GM23248 (cell line): ENCODE measurements around the gene CAMTA1. TPM values are rescaled to one million over a fixed set of nuclear protein-coding genes. Genes with fewer than 3 reads are reported as not detected.

ENCODE experiments used
- DNase-seq: peaks from one replicate; pipeline ENCODE4 v3.0.0-alpha.2; 2015
- H2AFZ ChIP-seq: fragments of 200-600 bp; sonication (generic); 2 replicates; pipeline ENCODE4 v1.6.1; 2016; ENCODE audit warnings: antibody characterized with exemption
- H3F3A ChIP-seq: fragments of 200-600 bp; sonication (generic); 2 replicates; pipeline ENCODE4 v1.6.1; 2016; ENCODE audit warnings: mild to moderate bottlenecking, antibody characterized with exemption, mixed run types; ENCODE audit not compliant: insufficient read depth
- H3K27ac ChIP-seq: fragments of 200-600 bp; sonication (generic); 2 replicates; pipeline ENCODE4 v1.5.1; 2016; ENCODE audit warnings: mild to moderate bottlenecking
- H3K27me3 ChIP-seq: fragments of 200-600 bp; sonication (generic); replicated peaks from 2 replicates; pipeline ENCODE4 v1.6.1; 2016; ENCODE audit warnings: mild to moderate bottlenecking; ENCODE audit not compliant: insufficient read depth
- H3K36me3 ChIP-seq: fragments of 200-600 bp; sonication (generic); 2 replicates; pipeline ENCODE4 v1.6.1; 2016; ENCODE audit warnings: low read depth, mild to moderate bottlenecking
- H3K4me1 ChIP-seq: fragments of 200-600 bp; sonication (generic); 2 replicates; pipeline ENCODE4 v1.6.1; 2016; ENCODE audit warnings: mild to moderate bottlenecking; ENCODE audit not compliant: insufficient read depth
- H3K4me2 ChIP-seq: fragments of 200-600 bp; sonication (generic); one replicate; pipeline ENCODE4 v1.6.1; 2016; ENCODE audit warnings: mild to moderate bottlenecking; ENCODE audit not compliant: unreplicated experiment
- H3K4me3 ChIP-seq: fragments of 200-600 bp; sonication (generic); 2 replicates; pipeline ENCODE4 v1.5.1; 2016; ENCODE audit warnings: mild to moderate bottlenecking
- H3K79me2 ChIP-seq: fragments of 200-600 bp; sonication (generic); 2 replicates; pipeline ENCODE4 v1.6.1; 2016; ENCODE audit warnings: mild to moderate bottlenecking; ENCODE audit not compliant: insufficient read depth
- H3K9ac ChIP-seq: fragments of 200-600 bp; sonication (generic); 2 replicates; pipeline ENCODE4 v1.6.1; 2016; ENCODE audit warnings: mild to moderate bottlenecking
- H3K9me2 ChIP-seq: fragments of 200-600 bp; sonication (generic); 2 replicates; pipeline ENCODE4 v1.6.1; 2016; ENCODE audit warnings: mixed run types, mild to moderate bottlenecking, moderate library complexity; ENCODE audit not compliant: insufficient read depth
- H3K9me3 ChIP-seq: fragments of 200-600 bp; sonication (generic); one replicate; pipeline ENCODE4 v1.6.1; 2017; ENCODE audit warnings: low read depth
- H4K20me1 ChIP-seq: fragments of 200-600 bp; sonication (generic); 2 replicates; pipeline ENCODE4 v1.6.0; 2016; ENCODE audit not compliant: insufficient read depth
- EZH2 ChIP-seq: fragments of 200-600 bp; sonication (generic); IDR thresholded peaks from 2 replicates; pipeline ENCODE4 v1.6.1; 2018; ENCODE audit warnings: antibody characterized with exemption, mild to moderate bottlenecking; ENCODE audit not compliant: insufficient read depth, poor library complexity, severe bottlenecking
- EZH2phosphoT487 ChIP-seq: fragments of 200-600 bp; sonication (generic); IDR thresholded peaks from 2 replicates; pipeline ENCODE4 v1.6.1; 2018; ENCODE audit warnings: antibody characterized with exemption, moderate library complexity, mild to moderate bottlenecking, low read depth; ENCODE audit not compliant: insufficient read depth
- WGBS, 2 experiments: methylation state at CpG; one replicate each; pipeline ENCODE4 v1.1.6; 2015 to 2017; ENCODE audit warnings: low lambda C conversion rate in 2 of 2, low coverage in 1 of 2; ENCODE audit errors: missing lambda C conversion rate in 2 of 2; 5-methylcytosine and 5-hydroxymethylcytosine counted together
- in situ Hi-C: fragments of 300-500 bp; cut with MboI; formaldehyde crosslinking; loops from 2 replicates; pipeline ENCODE4 v1.15.0; 2020
- polyA plus RNA-seq: library from polyadenylated mRNA; unstranded; fragments of >200 nt; fragmentation: Nextera tagmentation; extraction: Ambion mirVana; gene quantifications from 2 replicates; pipeline ENCODE4 v1.2.1, GENCODE V29; 2016
- total RNA-seq: library from RNA; depleted of rRNA; stranded (reverse); fragments of >200 nt; shearing (Covaris generic); gene quantifications from 2 replicates; pipeline ENCODE4 v1.2.3, GENCODE V29; 2014

The CAMTA1 gene
- total and polyA plus RNA-seq, 2 experiments from 2014 or later, result 50.1 to 165 TPM

GRCh38 chr1:7400566-7400965 lies 615.3 kb downstream of the CAMTA1 start:
- Histone ChIP-seq H3K4me2 (no peak overlapping the region), H3K36me3 (no peaks in the 10 kb centered on the region), H3K4me3 (no peak overlapping the region), H3F3A (no peaks in the 10 kb centered on the region), H4K20me1 (no peaks in the 10 kb centered on the region), H2AFZ (no peak overlapping the region), H3K9me3 (no peaks in the 10 kb centered on the region), H3K79me2 (no peaks in the 10 kb centered on the region), H3K9ac (no peak overlapping the region), H3K27ac (no peak overlapping the region), H3K27me3 (no peaks in the 10 kb centered on the region), H3K4me1 (peaks cover 7% of the 10 kb centered on the region), H3K9me2 (no peaks in the 10 kb centered on the region)
- no peak for DNase-seq
- WGBS, 2 experiments, result 92 to 93% methylated on average over 1 of the region's 1 CpG
- no peak for TF ChIP-seq EZH2phosphoT487
- no peak for TF ChIP-seq EZH2
- in situ Hi-C loops, result no loop called here

- no peaks in the 10 kb centered on the region for H3K36me3 ChIP-seq
- H3F3A ChIP-seq, result no peaks in the 10 kb centered on the region
- no peaks in the 10 kb centered on the region for H3K9me2 ChIP-seq
- peak overlapping the region; percentile 11 for H3K4me2 ChIP-seq
- peaks cover 7% of the 10 kb centered on the region for H3K4me1 ChIP-seq
- no peak overlapping the region for H3K4me3 ChIP-seq
- no peaks in the 10 kb centered on the region for H3K79me2 ChIP-seq
- WGBS, 2 experiments, result 61 to 64% methylated on average over 4 of the region's 4 CpGs
- no peak overlapping the region for H2AFZ ChIP-seq
- peak; percentile 99 for DNase-seq
- no peaks in the 10 kb centered on the region for H3K9me3 ChIP-seq
- H3K27me3 ChIP-seq, result no peaks in the 10 kb centered on the region
- peak overlapping the region; percentile 57 for H3K9ac ChIP-seq
- no peaks in the 10 kb centered on the region for H4K20me1 ChIP-seq
- TF ChIP-seq EZH2, result no peak
- peak overlapping the region; percentile 73 for H3K27ac ChIP-seq
- in situ Hi-C loops, result no loop called here
These were observed 616.7 kb downstream of the CAMTA1 start for GRCh38 chr1:7401814-7402547.

DNA sequence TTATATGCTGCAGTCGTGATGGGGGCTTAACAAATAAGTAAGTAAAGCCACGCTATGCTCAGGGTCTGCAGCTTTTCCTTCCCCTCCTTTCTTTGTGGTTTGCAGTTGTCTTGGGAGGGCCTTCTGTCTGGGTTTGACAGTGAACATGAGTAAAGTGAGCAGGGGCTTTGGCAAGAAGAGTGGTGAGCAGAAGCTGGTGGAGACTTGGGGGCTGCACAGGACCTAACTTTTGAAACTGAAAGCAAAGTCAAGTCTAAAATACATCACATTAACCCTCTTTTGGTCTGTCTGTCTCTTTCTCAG lies 617.2 kb downstream of the CAMTA1 start:
- Histone ChIP-seq H3K4me2 (no peak overlapping the region), H3K9me3 (no peaks in the 10 kb centered on the region), H3F3A (no peaks in the 10 kb centered on the region), H3K27ac (0 out of 2 replicates have a peak overlapping the region, but pooled peaks have one; percentile 73), H4K20me1 (no peaks in the 10 kb centered on the region), H3K79me2 (no peaks in the 10 kb centered on the region), H2AFZ (no peak overlapping the region), H3K4me1 (peaks cover 7% of the 10 kb centered on the region), H3K4me3 (no peak overlapping the region), H3K27me3 (no peaks in the 10 kb centered on the region), H3K9ac (no peak overlapping the region), H3K9me2 (no peaks in the 10 kb centered on the region), H3K36me3 (no peaks in the 10 kb centered on the region)
- WGBS, 2 experiments, result 92 to 93% methylated on average over 2 of the region's 2 CpGs
- in situ Hi-C loops, result no loop called here
- no peak for DNase-seq
- TF ChIP-seq EZH2, result no peak
- TF ChIP-seq EZH2phosphoT487, result no peak

DNA sequence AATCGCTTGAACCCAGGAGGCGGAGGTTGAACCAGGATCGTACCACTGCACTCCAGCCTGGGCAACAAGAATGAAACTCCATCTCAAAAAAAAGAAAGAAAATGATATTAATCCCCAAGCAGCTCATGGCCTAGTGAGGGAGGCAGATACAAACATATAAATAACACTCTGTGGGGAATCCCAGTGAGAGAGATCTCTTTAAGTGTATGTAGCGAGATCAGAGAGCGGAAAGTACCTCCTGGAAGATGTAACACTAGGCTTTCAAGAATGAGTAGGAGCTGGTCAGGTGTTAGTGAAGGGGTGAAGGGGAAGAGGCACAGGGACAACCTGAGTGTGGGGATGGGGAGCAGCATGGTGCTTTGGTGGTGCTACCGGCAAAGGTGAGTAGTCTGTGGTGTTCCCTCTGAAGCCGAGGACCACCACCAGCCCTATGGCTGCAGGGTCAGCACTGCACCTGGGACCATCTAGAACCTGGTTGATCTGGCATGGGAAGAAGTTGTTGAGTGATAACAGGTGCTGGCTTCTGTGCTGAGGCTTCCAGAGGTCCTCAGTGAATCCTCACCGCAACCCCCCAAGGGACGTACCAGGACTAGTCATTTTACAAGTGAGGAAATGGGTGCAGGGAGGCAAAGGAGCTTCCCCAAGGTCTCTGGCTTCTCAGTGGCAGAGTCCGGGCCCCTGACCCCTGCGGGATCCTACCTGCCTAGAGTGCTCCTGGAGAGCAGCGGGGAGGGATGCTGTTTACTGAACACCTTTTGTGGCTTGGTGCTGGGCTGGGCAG lies 618.2 kb downstream of the CAMTA1 start:
- peaks cover 7% of the 10 kb centered on the region for H3K4me1 ChIP-seq
- no peak overlapping the region for H2AFZ ChIP-seq
- H3F3A ChIP-seq, result no peaks in the 10 kb centered on the region
- no peak overlapping the region for H3K27ac ChIP-seq
- TF ChIP-seq EZH2phosphoT487, result no peak
- no peak for TF ChIP-seq EZH2
- H3K9me3 ChIP-seq, result no peaks in the 10 kb centered on the region
- no peaks in the 10 kb centered on the region for H3K79me2 ChIP-seq
- in situ Hi-C loops, result no loop called here
- no peak overlapping the region for H3K9ac ChIP-seq
- H3K36me3 ChIP-seq, result no peaks in the 10 kb centered on the region
- H3K4me2 ChIP-seq, result no peak overlapping the region
- no peaks in the 10 kb centered on the region for H3K9me2 ChIP-seq
- H3K27me3 ChIP-seq, result no peaks in the 10 kb centered on the region
- H4K20me1 ChIP-seq, result no peaks in the 10 kb centered on the region
- H3K4me3 ChIP-seq, result no peak overlapping the region
- 96 to 97% methylated on average over 12 of the region's 12 CpGs for WGBS, 2 experiments
- no peak for DNase-seq
